ENCODE measurements around the gene EIF3K. TPM values are rescaled to one million over a fixed set of nuclear protein-coding genes. Genes with fewer than 3 reads are reported as not detected.

Gene EIF3K
- total RNA-seq, 1 experiment from 2014 or later, result 853 TPM

DNA sequence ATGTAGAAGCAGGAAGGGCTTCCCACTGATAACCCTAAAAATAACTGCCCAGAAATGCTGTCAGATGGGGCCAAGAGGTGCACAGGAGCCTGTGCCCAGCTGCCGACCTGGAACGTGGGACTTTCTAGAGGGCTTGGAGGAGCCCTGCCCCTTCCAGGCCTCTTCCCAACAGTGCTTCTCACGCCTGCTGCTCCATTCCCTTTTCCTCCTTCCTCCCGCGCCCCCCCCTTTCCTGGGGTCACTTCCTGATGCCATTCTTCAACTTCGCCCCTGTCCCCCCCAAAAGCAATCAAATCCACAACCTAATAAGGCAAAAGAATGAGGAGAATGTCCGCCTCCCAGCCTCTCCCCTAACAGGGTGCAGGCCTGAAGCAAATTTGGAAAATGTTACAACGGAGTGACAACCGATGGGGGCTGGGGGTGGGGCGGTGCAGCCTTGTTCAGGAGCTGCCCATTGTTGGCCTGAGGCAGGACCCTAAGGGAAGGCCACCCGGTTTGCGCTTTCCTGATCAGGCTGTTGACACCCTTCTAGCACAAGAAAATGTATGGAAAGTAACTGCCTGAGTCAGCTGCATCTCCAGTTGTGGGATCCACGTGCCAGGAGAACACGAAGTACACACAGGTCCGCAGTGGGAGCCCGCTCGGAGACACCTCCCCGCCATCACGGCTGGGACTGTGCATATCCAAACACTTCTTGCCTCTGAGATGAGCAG, 47.1 kb downstream of the EIF3K start:
- DNase-seq (ENCODE audit: low read depth), result peak; percentile 45

GRCh38 chr19:38666663-38667511, 47.9 kb downstream of the EIF3K start:
- peak; percentile 88 for DNase-seq (ENCODE audit: low read depth)

GRCh38 chr19:38667661-38668171, 48.7 kb downstream of the EIF3K start:
- peak; percentile 63 for DNase-seq (ENCODE audit: low read depth)

- DNase-seq (ENCODE audit: low read depth), result no peak
Observed at GRCh38 chr19:38669552-38669951, 50.6 kb downstream of the EIF3K start.

DNA sequence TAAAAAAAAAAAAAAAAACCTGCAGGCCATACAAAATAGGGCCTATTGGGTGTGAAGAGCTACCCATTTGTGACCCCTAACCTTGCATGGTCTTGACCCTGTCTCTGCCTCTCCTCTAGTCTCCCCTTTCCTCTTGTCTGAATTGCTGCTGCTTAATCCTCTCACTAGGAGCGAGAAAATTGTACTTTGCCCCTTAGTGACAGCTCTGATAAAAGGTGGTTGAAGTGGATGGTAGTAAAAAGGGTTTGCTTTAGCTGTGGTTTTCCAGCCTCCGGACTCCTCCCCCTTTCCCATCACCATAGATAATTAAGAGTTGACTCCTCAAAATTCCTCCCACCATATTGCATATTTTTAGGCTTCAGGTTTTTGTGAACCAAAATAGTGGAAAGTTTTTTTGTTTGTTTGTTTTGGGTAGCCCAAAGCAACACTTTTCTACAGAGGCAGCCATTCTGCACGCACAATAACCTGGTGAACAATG, 52.0 kb downstream of the EIF3K start:
- no peak for DNase-seq (ENCODE audit: low read depth)

DNA sequence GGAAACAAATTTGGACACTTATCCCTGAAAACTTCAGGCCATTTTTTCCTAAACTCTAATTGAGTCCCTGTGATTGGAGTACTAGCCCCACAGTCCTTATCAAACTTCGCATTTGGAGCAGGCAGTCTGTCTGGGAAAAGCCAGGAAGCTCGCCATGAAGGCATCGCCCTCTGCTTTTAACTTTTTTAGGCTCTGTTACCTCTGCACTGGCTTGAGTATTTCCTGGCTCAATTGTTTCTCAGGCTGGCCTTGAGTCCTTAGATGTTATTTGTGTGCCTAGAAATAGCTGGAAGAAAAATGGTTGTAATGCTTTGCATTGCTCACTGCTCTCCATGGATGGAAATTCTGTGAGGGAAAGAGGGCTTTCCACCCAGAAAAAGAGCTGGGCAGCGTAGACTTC, 52.7 kb downstream of the EIF3K start:
- DNase-seq (ENCODE audit: low read depth), result no peak

DNA sequence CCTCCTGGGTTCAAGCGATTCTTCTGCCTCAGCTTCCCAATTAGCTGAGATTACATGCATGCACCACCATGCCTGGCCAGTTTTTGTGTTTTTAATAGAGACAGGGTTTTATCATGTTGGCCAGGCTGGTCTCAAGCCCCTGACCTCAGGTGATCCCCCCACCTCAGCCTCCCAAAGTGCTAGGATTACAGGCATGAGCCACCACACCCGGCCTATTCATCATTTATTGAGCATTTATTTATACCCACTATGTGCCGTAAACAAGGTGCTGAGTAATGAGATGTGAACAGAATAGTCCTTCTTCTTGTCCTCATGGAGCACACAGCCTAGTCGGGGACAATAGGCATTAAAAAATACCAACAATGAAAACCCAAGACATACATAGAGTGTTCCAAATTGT, 54.0 kb downstream of the EIF3K start:
- no peak for DNase-seq (ENCODE audit: low read depth)

DNA sequence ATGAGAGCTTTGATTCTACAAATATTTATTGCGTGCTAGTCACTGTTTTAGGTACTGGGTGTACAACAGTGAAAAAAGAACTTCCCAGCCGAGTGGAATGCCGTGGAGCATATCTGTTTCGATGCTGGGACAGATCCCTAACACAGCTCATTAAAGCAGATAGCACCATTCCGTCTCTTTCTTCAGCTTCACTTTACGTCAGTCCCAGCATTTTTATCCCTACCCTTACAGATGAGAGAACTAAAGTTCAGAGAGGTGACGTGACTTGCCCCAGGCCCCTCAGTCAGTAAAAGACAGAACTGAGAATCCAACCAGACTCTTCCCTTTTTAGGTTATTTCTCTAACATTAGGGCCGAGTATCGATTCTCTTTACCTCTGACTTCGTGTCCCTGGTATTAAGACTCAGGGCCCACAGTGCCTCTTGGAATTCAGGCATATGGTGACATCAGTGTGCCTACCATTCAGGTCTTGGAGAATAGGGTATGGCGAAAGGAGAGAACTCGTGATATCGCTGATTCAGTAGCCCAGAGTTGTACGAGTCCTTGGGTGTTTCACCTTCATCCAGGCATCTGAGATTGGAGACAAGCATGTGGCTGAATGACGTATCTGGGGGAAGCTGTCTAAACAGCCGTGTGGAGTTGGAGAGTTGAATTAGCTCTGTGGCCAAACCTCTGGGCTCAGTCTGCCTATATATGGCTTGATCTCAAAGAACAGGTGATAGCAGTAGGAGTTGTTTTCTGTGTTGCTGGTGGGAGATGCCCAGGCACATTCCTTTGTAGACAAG, 55.6 kb downstream of the EIF3K start:
- DNase-seq (ENCODE audit: low read depth), result no peak

- DNase-seq (ENCODE audit: low read depth), result no peak
Observed at GRCh38 chr19:38675611-38676010, 56.6 kb downstream of the EIF3K start.

- peak; percentile 74 for DNase-seq (ENCODE audit: low read depth)
Observed at GRCh38 chr19:38676023-38676877, 57.3 kb downstream of the EIF3K start.

GRCh38 chr19:38676878-38677646, 58.1 kb downstream of the EIF3K start:
- no peak for DNase-seq (ENCODE audit: low read depth)

- no peak for DNase-seq (ENCODE audit: low read depth)
Observed at GRCh38 chr19:38678217-38678890, 59.4 kb downstream of the EIF3K start.

- DNase-seq (ENCODE audit: low read depth), result no peak
Observed at GRCh38 chr19:38678891-38679494, 60.0 kb downstream of the EIF3K start.

- DNase-seq (ENCODE audit: low read depth), result no peak
Observed at GRCh38 chr19:38679839-38680238, 60.9 kb downstream of the EIF3K start.

- DNase-seq (ENCODE audit: low read depth), result no peak
Observed at GRCh38 chr19:38682195-38682867, 63.3 kb downstream of the EIF3K start.

- DNase-seq (ENCODE audit: low read depth), result no peak
Observed at GRCh38 chr19:38682872-38683392, 63.9 kb downstream of the EIF3K start.

GRCh38 chr19:38683393-38684077, 64.5 kb downstream of the EIF3K start:
- DNase-seq (ENCODE audit: low read depth), result peak; percentile 99
